Measurements from ENCODE around the gene RASD1. TPM values are rescaled to one million over a fixed set of nuclear protein-coding genes. Genes with fewer than 3 reads are reported as not detected.
"Not testable (repeated sequence)": the region's sequence is repeated elsewhere in the genome, so short reads cannot be mapped to it uniquely, and the experiment has no call there.

The RASD1 gene
- total and polyA plus RNA-seq, 4 donors = 3.2 to 14.6 (median 10.2) TPM

DNA sequence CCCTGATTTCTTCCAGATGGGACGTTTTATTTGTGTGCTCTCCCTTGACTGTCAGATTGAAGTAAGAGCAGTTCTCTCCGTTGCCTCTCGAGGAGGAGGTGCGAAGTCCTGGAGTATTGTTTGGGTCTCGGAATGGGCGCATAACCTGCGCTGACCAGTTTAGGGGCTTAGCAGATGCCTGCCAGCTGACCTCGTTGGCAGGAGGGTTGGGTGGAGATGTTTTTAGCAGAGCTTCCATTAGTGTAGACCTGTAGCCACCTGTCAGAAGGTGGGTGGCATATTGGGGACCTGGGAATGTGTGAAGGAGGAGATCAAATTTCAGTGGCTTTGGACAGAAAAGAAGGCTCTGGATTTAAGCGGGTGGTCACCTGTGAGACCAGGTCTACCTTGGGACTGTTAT, 3.6 kb downstream of the RASD1 start:
- H3K4me1 ChIP-seq (ENCODE audit: control insufficient read depth, insufficient read depth, low read length) = peaks cover 41% of the 10 kb centered on the region
- DNase-seq (ENCODE audit: low read depth in 4 of 6, low spot score in 6 of 6) = no peak
- 84% methylated on average over 8 of the region's 9 CpGs for WGBS (ENCODE audit: insufficient coverage)

DNA sequence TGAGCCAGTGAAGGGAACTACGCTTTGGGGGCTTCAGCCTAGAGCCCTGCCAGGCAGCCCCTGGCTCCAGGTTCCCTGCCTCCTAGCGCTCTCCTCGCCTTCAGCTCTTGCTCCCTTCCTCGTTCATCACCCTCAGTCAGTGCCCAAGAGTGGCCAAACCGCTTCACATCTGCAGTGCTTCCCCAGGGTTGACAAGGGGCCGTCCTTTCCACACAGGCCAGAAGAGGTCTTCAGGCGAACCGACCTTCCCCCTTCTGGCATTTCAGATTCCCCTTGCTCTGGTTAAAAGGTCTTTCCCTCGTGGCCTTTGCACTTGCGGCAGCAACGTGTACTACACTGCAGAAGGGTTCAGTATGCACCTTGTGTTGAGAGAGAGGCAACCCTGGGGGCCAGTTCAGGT, 4.1 kb downstream of the RASD1 start:
- 78% methylated on average over 11 of the region's 11 CpGs for WGBS (ENCODE audit: insufficient coverage)
- no peak for DNase-seq (ENCODE audit: low read depth in 4 of 6, low spot score in 6 of 6)
- Histone ChIP-seq H3K36me3 (ENCODE audit: control insufficient read depth, insufficient read depth, low read length) (peaks cover 28% of the 10 kb centered on the region), H3K4me1 (ENCODE audit: control insufficient read depth, insufficient read depth, low read length) (peaks cover 36% of the 10 kb centered on the region), H3K27ac (ENCODE audit: low read depth, low read length) (no peak overlapping the region), H3K9me3 (ENCODE audit: control insufficient read depth, insufficient read depth, low read length) (no peaks in the 10 kb centered on the region), H3K4me3 (ENCODE audit: low read depth, low read length) (no peak overlapping the region), H3K27me3 (ENCODE audit: control insufficient read depth, insufficient read depth, low read length) (no peaks in the 10 kb centered on the region)

More for the DNA sequence above, 3.6 kb downstream of the RASD1 start:
- no peak overlapping the region for H3K4me3 ChIP-seq (ENCODE audit: low read depth, low read length)
- H3K27ac ChIP-seq (ENCODE audit: low read depth, low read length) = no peak overlapping the region
- H3K9me3 ChIP-seq (ENCODE audit: control insufficient read depth, insufficient read depth, low read length) = no peaks in the 10 kb centered on the region
- peaks cover 28% of the 10 kb centered on the region for H3K36me3 ChIP-seq (ENCODE audit: control insufficient read depth, insufficient read depth, low read length)
- no peaks in the 10 kb centered on the region for H3K27me3 ChIP-seq (ENCODE audit: control insufficient read depth, insufficient read depth, low read length)

DNA sequence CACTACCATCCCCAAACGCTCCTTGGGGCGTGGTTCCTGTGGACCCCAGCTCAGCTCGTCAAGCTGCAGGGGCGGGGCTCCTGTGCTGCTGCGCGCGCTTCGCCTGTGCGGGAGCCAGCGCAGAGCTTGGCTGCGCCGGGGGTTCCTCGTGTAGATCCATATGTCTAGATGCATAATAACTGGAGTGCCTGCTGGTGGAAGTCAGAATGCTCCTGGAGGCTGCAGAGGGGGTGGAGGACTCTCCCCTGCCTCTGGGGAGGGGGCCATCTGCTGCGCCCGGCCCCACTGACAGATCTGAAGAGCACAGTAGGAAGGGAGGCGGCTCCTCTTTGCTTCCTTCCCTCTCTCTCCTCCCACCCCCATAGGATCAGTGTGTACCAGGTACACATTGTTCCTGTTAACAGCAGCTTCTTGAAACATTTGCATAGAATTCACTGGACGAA, 4.6 kb downstream of the RASD1 start:
- peak in 1 of 6 donors; percentile 83 for DNase-seq (ENCODE audit: low read depth in 4 of 6, low spot score in 6 of 6)
- H3K27me3 ChIP-seq (ENCODE audit: control insufficient read depth, insufficient read depth, low read length) = no peaks in the 10 kb centered on the region
- H3K9me3 ChIP-seq (ENCODE audit: control insufficient read depth, insufficient read depth, low read length) = no peaks in the 10 kb centered on the region
- peaks cover 33% of the 10 kb centered on the region for H3K4me1 ChIP-seq (ENCODE audit: control insufficient read depth, insufficient read depth, low read length)
- WGBS (ENCODE audit: insufficient coverage) = 82% methylated on average over 12 of the region's 17 CpGs
- H3K36me3 ChIP-seq (ENCODE audit: control insufficient read depth, insufficient read depth, low read length) = peaks cover 29% of the 10 kb centered on the region
- no peak overlapping the region for H3K4me3 ChIP-seq (ENCODE audit: low read depth, low read length)
- no peak overlapping the region for H3K27ac ChIP-seq (ENCODE audit: low read depth, low read length)

DNA sequence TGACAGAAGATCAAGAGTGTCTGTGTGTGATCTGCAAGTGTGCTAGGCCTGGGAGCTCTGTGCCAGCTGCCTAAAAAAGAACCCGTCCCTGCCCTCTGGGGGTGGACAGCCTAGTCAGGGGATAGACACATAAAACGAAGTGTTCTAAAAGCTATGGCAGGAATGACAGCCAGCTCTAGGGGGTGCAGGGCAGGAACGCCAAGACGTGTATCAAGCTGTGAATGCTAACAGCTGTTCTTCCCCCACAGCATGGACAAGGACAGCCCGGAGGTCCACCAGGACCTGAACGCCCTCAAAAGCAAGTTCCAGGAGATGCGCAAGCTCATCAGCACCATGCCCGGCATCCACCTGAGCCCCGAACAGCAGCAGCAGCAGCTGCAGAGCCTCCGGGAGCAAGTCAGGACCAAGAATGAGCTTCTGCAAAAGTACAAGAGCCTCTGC, 5.1 kb downstream of the RASD1 start:
- H3K4me1 ChIP-seq (ENCODE audit: control insufficient read depth, insufficient read depth, low read length) = peaks cover 32% of the 10 kb centered on the region
- no peak overlapping the region for H3K4me3 ChIP-seq (ENCODE audit: low read depth, low read length)
- H3K27me3 ChIP-seq (ENCODE audit: control insufficient read depth, insufficient read depth, low read length) = no peaks in the 10 kb centered on the region
- H3K27ac ChIP-seq (ENCODE audit: low read depth, low read length) = no peak overlapping the region
- peaks cover 34% of the 10 kb centered on the region for H3K36me3 ChIP-seq (ENCODE audit: control insufficient read depth, insufficient read depth, low read length)
- no peaks in the 10 kb centered on the region for H3K9me3 ChIP-seq (ENCODE audit: control insufficient read depth, insufficient read depth, low read length)
- 73% methylated on average over 10 of the region's 10 CpGs for WGBS (ENCODE audit: insufficient coverage)
- no peak for DNase-seq (ENCODE audit: low read depth in 4 of 6, low spot score in 6 of 6)

DNA sequence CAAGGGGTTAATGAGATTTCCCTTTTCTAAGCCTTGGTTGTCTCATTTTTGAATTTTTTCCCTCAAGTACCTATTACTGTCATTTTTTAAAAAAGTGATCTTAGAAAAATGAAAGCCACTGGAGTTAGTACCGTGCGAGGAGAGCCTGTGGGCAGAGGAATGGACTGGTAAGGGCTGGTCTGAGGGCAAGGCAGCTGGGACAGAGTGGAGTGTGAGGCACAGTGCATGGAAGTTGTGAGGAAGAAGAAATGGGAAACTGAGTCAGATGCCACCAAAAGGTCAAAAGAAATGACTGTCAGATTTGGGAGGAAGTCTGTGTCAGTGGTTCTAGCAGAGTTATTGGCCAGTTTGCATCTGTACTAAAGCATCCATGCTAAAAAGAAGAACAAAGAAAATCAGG, 8.2 kb downstream of the RASD1 start:
- 100% methylated on average over 2 of the region's 2 CpGs for WGBS (ENCODE audit: insufficient coverage)
- Histone ChIP-seq H3K27ac (ENCODE audit: low read depth, low read length) (no peak overlapping the region), H3K4me1 (ENCODE audit: control insufficient read depth, insufficient read depth, low read length) (peaks cover 5% of the 10 kb centered on the region), H3K27me3 (ENCODE audit: control insufficient read depth, insufficient read depth, low read length) (no peaks in the 10 kb centered on the region), H3K4me3 (ENCODE audit: low read depth, low read length) (no peak overlapping the region), H3K36me3 (ENCODE audit: control insufficient read depth, insufficient read depth, low read length) (peaks cover 44% of the 10 kb centered on the region), H3K9me3 (ENCODE audit: control insufficient read depth, insufficient read depth, low read length) (no peaks in the 10 kb centered on the region)
- DNase-seq (ENCODE audit: low read depth in 4 of 6, low spot score in 6 of 6) = no peak

DNA sequence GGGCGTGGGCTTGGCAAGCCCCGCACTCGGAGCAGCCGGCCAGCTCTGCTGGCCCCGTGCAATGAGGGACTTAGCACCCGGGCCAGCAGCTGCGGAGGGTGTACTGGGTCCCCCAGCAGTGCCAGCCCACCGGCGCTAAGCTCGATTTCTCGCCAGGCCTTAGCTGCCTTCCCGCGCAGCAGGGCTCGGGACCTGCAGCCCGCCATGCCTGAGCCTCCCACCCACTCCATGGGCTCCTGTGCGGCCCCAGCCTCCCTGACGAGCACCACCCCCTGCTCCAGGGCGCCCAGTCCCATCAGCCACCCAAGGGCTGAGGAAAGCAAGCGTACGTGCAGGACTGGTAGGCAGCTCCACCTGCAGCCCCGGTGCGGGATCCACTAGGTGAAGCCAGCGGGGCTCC, 9.8 kb downstream of the RASD1 start:
- H3K9me3 ChIP-seq (ENCODE audit: control insufficient read depth, insufficient read depth, low read length); DNase-seq (ENCODE audit: low read depth in 4 of 6, low spot score in 6 of 6); H3K27me3 ChIP-seq (ENCODE audit: control insufficient read depth, insufficient read depth, low read length); H3K4me3 ChIP-seq (ENCODE audit: low read depth, low read length); H3K27ac ChIP-seq (ENCODE audit: low read depth, low read length); H3K4me1 ChIP-seq (ENCODE audit: control insufficient read depth, insufficient read depth, low read length): not testable (repeated sequence)
- H3K36me3 ChIP-seq (ENCODE audit: control insufficient read depth, insufficient read depth, low read length) = peaks cover 31% of the 10 kb centered on the region
- WGBS (ENCODE audit: insufficient coverage) = over 99% methylated on average over 19 of the region's 23 CpGs

DNA sequence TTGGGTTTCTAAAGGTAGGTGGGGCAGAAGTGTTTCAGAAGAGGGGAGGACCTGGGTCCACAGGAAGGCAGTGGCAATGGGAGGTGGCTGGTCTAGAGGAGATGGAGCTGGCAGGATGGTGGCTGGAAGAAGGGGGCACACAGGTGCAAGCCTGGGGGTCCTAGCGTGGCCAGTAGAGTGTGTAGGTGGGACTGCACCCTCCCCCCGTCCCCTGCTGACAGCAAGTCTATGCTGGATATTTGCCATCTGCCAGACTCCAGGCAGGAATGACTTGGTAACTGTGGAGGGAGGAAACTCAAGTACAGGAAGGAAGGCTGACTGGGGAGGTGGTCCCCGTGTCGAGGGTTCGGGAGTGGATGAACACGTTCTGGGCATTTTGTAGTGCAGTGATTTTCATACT, 10.8 kb downstream of the RASD1 start:
- DNase-seq (ENCODE audit: low read depth in 4 of 6, low spot score in 6 of 6) = no peak
- no peak overlapping the region for H3K4me3 ChIP-seq (ENCODE audit: low read depth, low read length)
- H3K27me3 ChIP-seq (ENCODE audit: control insufficient read depth, insufficient read depth, low read length) = no peaks in the 10 kb centered on the region
- H3K4me1 ChIP-seq (ENCODE audit: control insufficient read depth, insufficient read depth, low read length) = no peaks in the 10 kb centered on the region
- 93% methylated on average over 6 of the region's 6 CpGs for WGBS (ENCODE audit: insufficient coverage)
- H3K27ac ChIP-seq (ENCODE audit: low read depth, low read length) = no peak overlapping the region
- H3K9me3 ChIP-seq (ENCODE audit: control insufficient read depth, insufficient read depth, low read length) = no peaks in the 10 kb centered on the region
- H3K36me3 ChIP-seq (ENCODE audit: control insufficient read depth, insufficient read depth, low read length) = peaks cover 34% of the 10 kb centered on the region

DNA sequence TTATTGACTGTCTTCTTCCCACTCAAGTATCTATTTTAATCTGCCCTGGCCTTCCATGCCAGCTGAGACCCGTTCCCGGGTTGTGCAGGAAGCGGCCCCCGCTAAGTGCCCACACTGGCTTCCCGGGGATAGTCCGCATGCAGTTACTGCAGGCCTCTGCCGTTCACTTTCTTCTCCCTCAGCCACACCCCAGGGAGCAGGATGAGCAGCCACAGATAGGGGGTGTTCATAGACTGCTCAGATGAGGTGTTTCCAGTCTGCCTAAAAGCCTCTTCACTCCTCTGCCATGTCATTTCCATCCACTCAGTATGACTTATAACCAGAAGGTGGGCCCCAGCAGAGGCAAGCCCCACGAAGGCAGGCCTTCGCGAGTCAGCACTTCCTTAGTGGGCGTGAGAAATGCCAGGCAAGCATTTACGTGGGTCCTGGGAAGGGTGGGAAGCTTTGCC, 11.7 kb downstream of the RASD1 start:
- Histone ChIP-seq H3K9me3 (ENCODE audit: control insufficient read depth, insufficient read depth, low read length) (no peaks in the 10 kb centered on the region), H3K4me3 (ENCODE audit: low read depth, low read length) (no peak overlapping the region), H3K36me3 (ENCODE audit: control insufficient read depth, insufficient read depth, low read length) (peaks cover 36% of the 10 kb centered on the region), H3K4me1 (ENCODE audit: control insufficient read depth, insufficient read depth, low read length) (peaks cover 1% of the 10 kb centered on the region), H3K27ac (ENCODE audit: low read depth, low read length) (no peak overlapping the region), H3K27me3 (ENCODE audit: control insufficient read depth, insufficient read depth, low read length) (no peaks in the 10 kb centered on the region)
- DNase-seq (ENCODE audit: low read depth in 4 of 6, low spot score in 6 of 6) = no peak
- 83% methylated on average over 11 of the region's 12 CpGs for WGBS (ENCODE audit: insufficient coverage)

DNA sequence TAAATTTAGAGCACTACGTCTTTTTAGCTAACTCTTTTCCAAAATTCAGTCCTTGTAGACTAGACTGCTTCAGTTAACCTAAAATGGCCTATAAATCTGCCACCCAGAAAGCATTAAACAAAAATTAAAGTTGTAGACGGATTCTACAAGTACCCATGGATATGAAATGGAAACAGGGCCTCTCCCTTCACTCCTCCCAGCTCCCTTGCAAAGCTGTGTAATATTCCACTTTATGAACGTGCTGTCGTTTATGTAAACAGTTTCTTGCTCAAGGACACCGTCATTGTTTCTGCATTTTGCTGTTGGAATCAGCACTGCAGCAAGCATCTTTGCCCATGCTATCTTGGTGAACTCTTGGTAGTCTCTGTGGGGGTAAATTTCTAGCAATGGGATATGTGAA, 14.3 kb downstream of the RASD1 start:
- WGBS (ENCODE audit: insufficient coverage) = 88% methylated on average over 1 of the region's 5 CpGs
- Histone ChIP-seq H3K4me3 (ENCODE audit: low read depth, low read length) (no peak overlapping the region), H3K27ac (ENCODE audit: low read depth, low read length) (no peak overlapping the region), H3K36me3 (ENCODE audit: control insufficient read depth, insufficient read depth, low read length) (peaks cover 29% of the 10 kb centered on the region), H3K27me3 (ENCODE audit: control insufficient read depth, insufficient read depth, low read length) (no peaks in the 10 kb centered on the region), H3K4me1 (ENCODE audit: control insufficient read depth, insufficient read depth, low read length) (peaks cover 11% of the 10 kb centered on the region), H3K9me3 (ENCODE audit: control insufficient read depth, insufficient read depth, low read length) (no peaks in the 10 kb centered on the region)
- no peak for DNase-seq (ENCODE audit: low read depth in 4 of 6, low spot score in 6 of 6)

DNA sequence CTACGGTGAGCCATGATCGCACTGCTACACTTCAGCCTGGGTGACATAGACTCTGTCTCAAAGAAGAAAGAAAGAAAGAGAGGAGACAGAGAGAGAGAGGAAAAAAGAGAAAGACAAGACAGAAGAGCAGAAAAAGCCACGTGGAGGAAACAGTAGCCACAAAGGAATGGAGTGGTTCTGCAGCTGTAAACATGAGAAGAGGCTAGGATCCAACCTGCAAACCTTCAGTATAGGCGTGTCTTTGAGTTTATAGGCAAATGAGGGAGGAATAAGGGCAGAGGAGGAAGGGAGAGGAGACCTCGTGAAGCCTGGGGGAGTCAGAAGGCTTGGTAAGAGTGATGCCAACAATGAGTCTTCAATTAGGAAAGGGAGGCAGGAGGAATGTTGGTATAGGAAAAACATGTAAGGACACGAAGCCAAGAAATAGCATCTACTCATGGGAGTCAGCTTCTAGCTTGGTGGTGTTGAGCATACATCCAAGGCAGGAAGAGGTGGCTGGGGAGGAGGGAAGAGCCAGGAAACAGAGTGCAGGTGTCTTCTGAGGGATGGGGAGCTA, 15.5 kb downstream of the RASD1 start:
- H3K27ac ChIP-seq (ENCODE audit: low read depth, low read length) = no peak overlapping the region
- H3K36me3 ChIP-seq (ENCODE audit: control insufficient read depth, insufficient read depth, low read length) = peaks cover 22% of the 10 kb centered on the region
- no peaks in the 10 kb centered on the region for H3K9me3 ChIP-seq (ENCODE audit: control insufficient read depth, insufficient read depth, low read length)
- peaks cover 11% of the 10 kb centered on the region for H3K4me1 ChIP-seq (ENCODE audit: control insufficient read depth, insufficient read depth, low read length)
- DNase-seq (ENCODE audit: low read depth in 4 of 6, low spot score in 6 of 6) = no peak
- H3K4me3 ChIP-seq (ENCODE audit: low read depth, low read length) = no peak overlapping the region
- no peaks in the 10 kb centered on the region for H3K27me3 ChIP-seq (ENCODE audit: control insufficient read depth, insufficient read depth, low read length)
- 94% methylated on average over 6 of the region's 6 CpGs for WGBS (ENCODE audit: insufficient coverage)

Measured in spinal cord (tissue), 10 donors.